Left forelimb (tissue), 1 donor: ENCODE results near the gene C10orf62.
"Not testable (repeated sequence)": the region's sequence is repeated elsewhere in the genome, so short reads cannot be mapped to it uniquely, and the experiment has no call there.

Experiments
- DNase-seq: peaks from one replicate; pipeline ENCODE4 v3.0.0-alpha.2; 2018; ENCODE audit warnings: low spot score

Gene C10orf62

GRCh38 chr10:97628228-97628627 lies 38.7 kb downstream of the C10orf62 start:
- no peak for DNase-seq

GRCh38 chr10:97629289-97629688 lies 39.8 kb downstream of the C10orf62 start:
- DNase-seq, result no peak

- DNase-seq, result no peak
Observed at GRCh38 chr10:97631098-97631497, 41.6 kb downstream of the C10orf62 start.

- DNase-seq, result peak; percentile 94
Observed at GRCh38 chr10:97632949-97633884, 43.7 kb downstream of the C10orf62 start, which contains the start of gene MORN4. MORN4 (minus strand) TSS chr10:97633500; CDS start chr10:97619653, 13,847 bp downstream.

GRCh38 chr10:97633921-97634320 lies 44.4 kb downstream of the C10orf62 start:
- DNase-seq, result no peak

GRCh38 chr10:97635577-97635976 lies 46.1 kb downstream of the C10orf62 start:
- DNase-seq, result no peak

- not testable (repeated sequence) for DNase-seq
Observed at GRCh38 chr10:97639090-97639489, 49.6 kb downstream of the C10orf62 start.

GRCh38 chr10:97640174-97640867 lies 50.8 kb downstream of the C10orf62 start, which contains the start of gene PI4K2A:
PI4K2A (plus strand) TSS chr10:97640671; CDS start chr10:97640743, 72 bp downstream.
- DNase-seq, result peak; percentile 98
